B cell (primary cell): ENCODE data around the gene MAP3K5. TPM values are rescaled to one million over a fixed set of nuclear protein-coding genes. Genes with fewer than 3 reads are reported as not detected.
A peak's percentile ranks its signal among the peaks of the same experiment; 100 is the strongest.
"Not testable (repeated sequence)": the region's sequence is repeated elsewhere in the genome, so short reads cannot be mapped to it uniquely, and the experiment has no call there.

Source experiments
- ATAC-seq: fragments of 200-7000 bp; cut with Tn5 transposase; one replicate; pipeline ENCODE4 v1.10.0; 2021; ENCODE audit warnings: low read depth, mild to moderate bottlenecking, moderate number of reproducible peaks, moderate library complexity
- CTCF ChIA-PET: fragments of 350-600 bp; sonication (Branson Sonifier 250); formaldehyde crosslinking; loops from one replicate; lab custom pipeline; 2021; ENCODE audit warnings: antibody characterized with exemption, inconsistent platforms; lab: Charles Lee
- POLR2A ChIA-PET: fragments of 350-600 bp; sonication (Branson Sonifier 250); formaldehyde crosslinking; loops from one replicate; lab custom pipeline; 2021; ENCODE audit warnings: antibody characterized with exemption; lab: Charles Lee
- DNase-seq: peaks from one replicate; pipeline ENCODE4 v3.0.0; 2013
- H2AFZ ChIP-seq: 2 replicates; pipeline ENCODE4 v1.6.1; 2012; ENCODE audit warnings: mild to moderate bottlenecking, low read depth, low read length; ENCODE audit not compliant: insufficient read depth, poor library complexity, severe bottlenecking
- H3K27ac ChIP-seq, 2 donors: 1 replicate in 1 of 2; 2 replicates in 1 of 2; pipeline ENCODE4 v1.5.1; 2012 to 2013; ENCODE audit warnings: low read length in 2 of 2, mild to moderate bottlenecking in 2 of 2, moderate library complexity in 1 of 2
- H3K27me3 ChIP-seq, 4 experiments: fragments of 200-600 bp in 1 of 4; sonication (generic) in 1 of 4; replicated peaks in 1 of 4; 1 replicate in 2 of 4; 2 replicates in 2 of 4; pipeline versions ENCODE4 v1.6.1 to v1.7.0; 2013 to 2016; ENCODE audit warnings: low read length in 3 of 4, mild to moderate bottlenecking in 2 of 4, mixed read lengths in 1 of 4, moderate library complexity in 1 of 4; ENCODE audit not compliant: insufficient read depth in 4 of 4, control insufficient read depth in 3 of 4; ENCODE audit errors: control extremely low read depth in 1 of 4
- H3K36me3 ChIP-seq, 2 experiments: replicated peaks in 1 of 2; 1 replicate in 1 of 2; 2 replicates in 1 of 2; pipeline versions ENCODE4 v1.6.1 to v1.7.1; 2013; ENCODE audit warnings: low read length in 1 of 2; ENCODE audit not compliant: insufficient read depth in 2 of 2, control insufficient read depth in 1 of 2; ENCODE audit errors: control extremely low read depth in 1 of 2, extremely low read depth in 1 of 2
- H3K4me1 ChIP-seq, 2 donors: fragments of 200-600 bp in 1 of 2; sonication (generic) in 1 of 2; 1 replicate in 1 of 2; 2 replicates in 1 of 2; pipeline versions ENCODE4 v1.5.1 to v1.6.1; 2013 to 2017; ENCODE audit warnings: low read length in 2 of 2; ENCODE audit not compliant: control insufficient read depth in 2 of 2, insufficient read depth in 2 of 2
- H3K4me2 ChIP-seq: replicated peaks from 2 replicates; pipeline ENCODE3; 2012; ENCODE audit warnings: mild to moderate bottlenecking, low read depth, low read length; ENCODE audit not compliant: poor library complexity, severe bottlenecking
- H3K4me3 ChIP-seq, 5 experiments: fragments of 200-600 bp in 1 of 5; sonication (generic) in 1 of 5; 1 replicate in 3 of 5; 2 replicates in 2 of 5; pipeline versions ENCODE4 v1.5.1 to v1.7.0; 2011 to 2016; ENCODE audit warnings: low read length in 4 of 5, mild to moderate bottlenecking in 4 of 5, low read depth in 2 of 5, control low read depth in 1 of 5, moderate library complexity in 1 of 5; ENCODE audit not compliant: insufficient read depth in 1 of 5; ENCODE audit errors: control extremely low read depth in 1 of 5, extremely low read depth in 1 of 5
- H3K79me2 ChIP-seq: fragments of 200-600 bp; sonication (generic); one replicate; pipeline ENCODE4 v1.6.0; 2016; ENCODE audit warnings: low read length; ENCODE audit not compliant: control insufficient read depth, insufficient read depth
- H3K9ac ChIP-seq: fragments of 200-600 bp; sonication (generic); 2 replicates; pipeline ENCODE4 v1.6.1; 2017; ENCODE audit warnings: mild to moderate bottlenecking, low read length, moderate library complexity
- H3K9me3 ChIP-seq, 3 donors: one replicate each; pipeline versions ENCODE4 v1.6.1 to v1.7.1; 2013; ENCODE audit warnings: low read length in 2 of 3; ENCODE audit not compliant: control insufficient read depth in 2 of 3, insufficient read depth in 1 of 3; ENCODE audit errors: control extremely low read depth in 1 of 3
- H4K20me1 ChIP-seq: 2 replicates; pipeline ENCODE4 v1.6.0; 2012; ENCODE audit warnings: mild to moderate bottlenecking, low read length; ENCODE audit not compliant: insufficient read depth, control insufficient read depth, poor library complexity, severe bottlenecking
- H3K27ac Mint-ChIP-seq: one replicate; pipeline ENCODE4 v1.8.0; 2021; ENCODE audit warnings: mixed read lengths
- H3K27me3 Mint-ChIP-seq: one replicate; pipeline ENCODE4 v1.8.0; 2021; ENCODE audit warnings: mixed read lengths
- H3K4me1 Mint-ChIP-seq: one replicate; pipeline ENCODE4 v1.8.0; 2021; ENCODE audit warnings: mixed read lengths
- H3K4me3 Mint-ChIP-seq: one replicate; pipeline ENCODE4 v1.8.0; 2021; ENCODE audit warnings: mixed read lengths
- H3K9me3 Mint-ChIP-seq: one replicate; pipeline ENCODE4 v1.8.0; 2022; ENCODE audit warnings: mixed read lengths; ENCODE audit not compliant: insufficient read depth
- EZH2 ChIP-seq: IDR thresholded peaks from 2 replicates; pipeline ENCODE4 v1.6.1; 2012; ENCODE audit warnings: borderline replicate concordance, low read depth, mild to moderate bottlenecking, moderate library complexity, low read length; ENCODE audit not compliant: insufficient read depth, poor library complexity, severe bottlenecking
- WGBS: methylation state at CpG from one replicate; pipeline ENCODE4 v1.1.5; 2013; ENCODE audit warnings: missing lambda C conversion rate; ENCODE audit not compliant: insufficient coverage; 5-methylcytosine and 5-hydroxymethylcytosine counted together
- intact Hi-C: fragments of 100-400 bp; cut with micrococcal nuclease; formaldehyde crosslinking; loops from one replicate; pipeline ENCODE4 v1.10.0; 2022
- polyA plus RNA-seq: library from polyadenylated mRNA; depleted of rRNA; stranded (reverse); fragments of >200 nt; gene quantifications from 2 replicates; pipeline ENCODE4 v1.2.3, GENCODE V29; 2012
- total RNA-seq, 2 donors: library from RNA; stranded (reverse); fragments of 120-200 nt in 1 of 2; gene quantifications; 1 replicate in 1 of 2; 2 replicates in 1 of 2; pipeline versions ENCODE4 v1.2.3 to v1.2.4, GENCODE V29; 2013 to 2022
- TF ChIP-seq, protein P1 (sequence below): fragments of 200-600 bp; IDR thresholded peaks from one replicate; pipeline ENCODE4 v1.8.0; 2022; ENCODE audit warnings: antibody characterized with exemption, mild to moderate bottlenecking

Gene MAP3K5
- total and polyA plus RNA-seq, 2 donors (not counting 1 experiment from before 2014, with no cell fraction given), result 5.7 to 34.1 TPM

DNA sequence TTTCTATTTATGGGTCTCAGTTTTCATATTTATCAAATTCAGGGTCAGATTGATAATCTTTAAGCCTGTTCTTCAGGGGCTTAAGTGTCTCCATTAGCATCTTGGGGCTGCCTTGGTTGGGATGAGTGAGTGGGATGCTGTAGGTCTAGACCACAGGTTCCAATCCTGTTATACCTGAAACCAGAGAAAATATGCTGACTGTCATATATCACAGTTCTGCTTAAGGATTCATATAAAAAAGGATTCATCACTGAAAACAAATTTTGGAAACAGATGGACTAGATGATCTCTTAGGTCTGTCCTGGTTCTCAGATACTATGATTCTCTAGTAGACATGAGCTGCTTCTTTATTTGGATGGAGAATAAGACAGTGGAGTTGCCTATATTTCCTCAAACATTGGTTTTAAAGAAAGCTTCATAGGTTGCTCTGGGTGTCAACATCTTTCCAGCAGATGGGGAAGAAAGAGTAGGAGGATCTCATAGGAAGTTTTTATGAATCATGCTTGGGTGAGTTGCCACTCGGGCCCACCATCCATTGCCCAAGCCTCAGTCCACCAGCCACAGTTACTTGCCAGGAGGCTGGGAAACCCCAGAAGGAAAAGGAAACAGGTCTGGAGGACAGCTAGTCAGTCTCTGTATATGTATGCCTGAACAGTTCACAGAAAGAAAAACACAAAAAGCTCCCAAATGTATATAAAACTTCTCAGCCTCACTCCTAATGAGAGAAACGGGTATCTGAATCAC, 199.2 kb downstream of the MAP3K5 start:
- no peak overlapping the region for H3K9ac ChIP-seq
- no peak for TF ChIP-seq EZH2
- TF ChIP-seq, protein P1, sequence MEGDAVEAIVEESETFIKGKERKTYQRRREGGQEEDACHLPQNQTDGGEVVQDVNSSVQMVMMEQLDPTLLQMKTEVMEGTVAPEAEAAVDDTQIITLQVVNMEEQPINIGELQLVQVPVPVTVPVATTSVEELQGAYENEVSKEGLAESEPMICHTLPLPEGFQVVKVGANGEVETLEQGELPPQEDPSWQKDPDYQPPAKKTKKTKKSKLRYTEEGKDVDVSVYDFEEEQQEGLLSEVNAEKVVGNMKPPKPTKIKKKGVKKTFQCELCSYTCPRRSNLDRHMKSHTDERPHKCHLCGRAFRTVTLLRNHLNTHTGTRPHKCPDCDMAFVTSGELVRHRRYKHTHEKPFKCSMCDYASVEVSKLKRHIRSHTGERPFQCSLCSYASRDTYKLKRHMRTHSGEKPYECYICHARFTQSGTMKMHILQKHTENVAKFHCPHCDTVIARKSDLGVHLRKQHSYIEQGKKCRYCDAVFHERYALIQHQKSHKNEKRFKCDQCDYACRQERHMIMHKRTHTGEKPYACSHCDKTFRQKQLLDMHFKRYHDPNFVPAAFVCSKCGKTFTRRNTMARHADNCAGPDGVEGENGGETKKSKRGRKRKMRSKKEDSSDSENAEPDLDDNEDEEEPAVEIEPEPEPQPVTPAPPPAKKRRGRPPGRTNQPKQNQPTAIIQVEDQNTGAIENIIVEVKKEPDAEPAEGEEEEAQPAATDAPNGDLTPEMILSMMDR, result no peak
- no peaks in the 10 kb centered on the region for H3K27me3 Mint-ChIP-seq
- ATAC-seq, result no peak
- no peak for DNase-seq
- ChIA-PET POLR2A (interaction anchor here (0.7 kb wide), 2 partner anchors 93 to 199 kb away, joined by 5 to 9 read pairs; partner anchors contain the start of gene MAP3K5), CTCF (interaction anchor here (0.6 to 1.9 kb wide), 3 partner anchors 9 to 282 kb away, joined by 3 to 9 read pairs (median 5); partner anchors contain the start of gene MAP3K5)
- peaks cover under 1 to 50% of the 10 kb centered on the region in 2 experiments for H3K36me3 ChIP-seq
- no peak overlapping the region for H2AFZ ChIP-seq
- H3K4me1 ChIP-seq, result peaks cover 16 to 19% of the 10 kb centered on the region in 2 donors
- intact Hi-C loops, result no loop called here
- no peaks in the 10 kb centered on the region for H3K9me3 ChIP-seq
- no peaks in the 10 kb centered on the region for H3K9me3 Mint-ChIP-seq
- peaks cover 22% of the 10 kb centered on the region for H3K4me1 Mint-ChIP-seq
- no peak overlapping the region for H3K27ac ChIP-seq
- peak overlapping the region; percentile 27 for H3K27ac Mint-ChIP-seq
- H3K27me3 ChIP-seq, result no peaks in the 10 kb centered on the region
- H3K4me3 Mint-ChIP-seq, result no peak overlapping the region
- peaks cover 19% of the 10 kb centered on the region for H4K20me1 ChIP-seq
- no CpG with 5 or more reads among the region's 2 CpGs for WGBS
- no peak overlapping the region for H3K4me3 ChIP-seq
- H3K79me2 ChIP-seq, result no peaks in the 10 kb centered on the region
- no peak overlapping the region for H3K4me2 ChIP-seq

DNA sequence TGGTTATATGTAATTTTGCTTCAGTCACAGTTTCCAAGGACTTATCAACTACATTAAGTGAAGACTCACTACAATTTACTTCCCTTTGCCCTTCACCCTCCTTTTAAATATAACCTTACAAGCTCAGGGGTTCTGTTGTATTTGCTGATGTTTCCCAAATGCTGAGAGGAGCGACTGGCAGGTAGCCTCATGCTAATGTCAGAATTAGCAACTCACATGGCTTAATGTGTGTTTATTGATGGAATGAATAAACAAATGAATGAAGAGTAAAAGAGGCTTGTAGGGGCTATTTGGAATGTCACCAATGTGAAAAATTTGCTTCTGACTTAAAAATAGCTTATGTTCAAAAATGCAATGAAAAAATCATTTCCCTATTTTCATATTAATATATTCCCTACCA, 200.7 kb downstream of the MAP3K5 start:
- CTCF ChIA-PET, result interaction anchor here (1.1 kb wide), 1 partner anchor 8 kb away, joined by 3 read pairs; no protein-coding TSS in a partner anchor
- no peaks in the 10 kb centered on the region for H3K27me3 Mint-ChIP-seq
- TF ChIP-seq EZH2, result no peak
- TF ChIP-seq, protein P1, result no peak
- Histone ChIP-seq H3K79me2 (no peaks in the 10 kb centered on the region), H3K36me3 (peaks cover 6 to 55% of the 10 kb centered on the region in 2 experiments), H3K27ac (no peak overlapping the region), H4K20me1 (peaks cover 11% of the 10 kb centered on the region), H3K4me2 (no peak overlapping the region), H3K4me3 (no peak overlapping the region), H3K9ac (no peak overlapping the region), H3K4me1 (peaks cover 16 to 19% of the 10 kb centered on the region in 2 donors), H2AFZ (no peak overlapping the region), H3K27me3 (no peaks in the 10 kb centered on the region), H3K9me3 (no peaks in the 10 kb centered on the region)
- peaks cover 22% of the 10 kb centered on the region for H3K4me1 Mint-ChIP-seq
- intact Hi-C loops, result no loop called here
- no peak overlapping the region for H3K27ac Mint-ChIP-seq
- POLR2A ChIA-PET, result no interaction called here
- no peak for ATAC-seq
- WGBS, result 100% methylated on average over 1 of the region's 1 CpG
- H3K4me3 Mint-ChIP-seq, result no peak overlapping the region
- H3K9me3 Mint-ChIP-seq, result no peaks in the 10 kb centered on the region
- no peak for DNase-seq

DNA sequence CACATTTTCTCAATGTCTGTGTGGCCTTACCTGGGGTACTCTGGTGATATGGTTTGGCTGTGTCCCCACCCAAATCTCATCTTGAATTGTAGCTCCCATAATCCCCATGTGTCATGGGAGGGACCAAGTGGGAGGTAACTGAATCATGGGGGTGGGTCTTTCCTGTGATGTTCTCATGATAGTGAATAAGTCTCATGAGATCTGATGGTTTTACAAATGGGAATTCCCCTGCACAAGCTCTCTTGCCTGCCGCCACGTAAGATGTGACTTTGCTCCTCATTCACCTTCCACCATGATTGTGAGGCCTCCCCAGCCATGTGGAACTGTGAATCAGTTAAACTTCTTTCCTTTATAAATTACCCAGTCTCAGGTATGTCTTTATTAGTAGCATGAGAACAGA, 201.4 kb downstream of the MAP3K5 start:
- H3K27me3 ChIP-seq, intact Hi-C loops, H3K4me3 Mint-ChIP-seq, H3K9ac ChIP-seq, H3K9me3 ChIP-seq, H3K27ac ChIP-seq, H3K79me2 ChIP-seq, CTCF ChIA-PET, ATAC-seq, H3K27me3 Mint-ChIP-seq, DNase-seq, POLR2A ChIA-PET, H3K4me3 ChIP-seq, H3K9me3 Mint-ChIP-seq, H2AFZ ChIP-seq, H3K4me2 ChIP-seq, H3K27ac Mint-ChIP-seq: not testable (repeated sequence)
- Histone ChIP-seq H3K4me1 (peaks cover 16 to 19% of the 10 kb centered on the region in 2 donors), H3K36me3 (peaks cover 6 to 54% of the 10 kb centered on the region in 2 experiments), H4K20me1 (peaks cover 11% of the 10 kb centered on the region)
- WGBS, result no CpG with 5 or more reads among the region's 2 CpGs
- peaks cover 17% of the 10 kb centered on the region for H3K4me1 Mint-ChIP-seq
